Measurements from ENCODE around the gene EPHB6. TPM values are rescaled to one million over a fixed set of nuclear protein-coding genes. Genes with fewer than 3 reads are reported as not detected.

EPHB6 gene
- total RNA-seq, 1 donor from 2014 or later, result 4.4 TPM

DNA sequence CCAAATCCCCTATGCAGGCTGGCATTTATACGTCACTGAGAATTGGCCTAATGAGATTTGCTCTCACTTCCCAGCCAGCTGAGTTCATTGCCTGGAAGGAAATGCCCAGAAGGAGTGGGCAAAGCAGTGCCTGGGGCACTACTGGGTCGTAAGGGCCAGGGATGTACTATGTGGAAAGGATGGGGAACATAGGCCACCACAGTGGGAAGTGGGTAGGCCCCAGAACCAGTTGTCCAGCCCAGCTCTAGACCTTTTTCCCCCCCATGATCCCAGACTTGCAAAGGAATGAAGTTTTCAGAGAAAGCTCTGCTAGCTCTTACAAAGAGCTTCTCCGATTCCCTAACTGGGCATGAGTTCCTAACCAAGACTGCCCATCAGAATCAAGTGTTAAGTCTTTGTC lies 64.8 kb downstream of the EPHB6 start:
- TF ChIP-seq, protein P1, sequence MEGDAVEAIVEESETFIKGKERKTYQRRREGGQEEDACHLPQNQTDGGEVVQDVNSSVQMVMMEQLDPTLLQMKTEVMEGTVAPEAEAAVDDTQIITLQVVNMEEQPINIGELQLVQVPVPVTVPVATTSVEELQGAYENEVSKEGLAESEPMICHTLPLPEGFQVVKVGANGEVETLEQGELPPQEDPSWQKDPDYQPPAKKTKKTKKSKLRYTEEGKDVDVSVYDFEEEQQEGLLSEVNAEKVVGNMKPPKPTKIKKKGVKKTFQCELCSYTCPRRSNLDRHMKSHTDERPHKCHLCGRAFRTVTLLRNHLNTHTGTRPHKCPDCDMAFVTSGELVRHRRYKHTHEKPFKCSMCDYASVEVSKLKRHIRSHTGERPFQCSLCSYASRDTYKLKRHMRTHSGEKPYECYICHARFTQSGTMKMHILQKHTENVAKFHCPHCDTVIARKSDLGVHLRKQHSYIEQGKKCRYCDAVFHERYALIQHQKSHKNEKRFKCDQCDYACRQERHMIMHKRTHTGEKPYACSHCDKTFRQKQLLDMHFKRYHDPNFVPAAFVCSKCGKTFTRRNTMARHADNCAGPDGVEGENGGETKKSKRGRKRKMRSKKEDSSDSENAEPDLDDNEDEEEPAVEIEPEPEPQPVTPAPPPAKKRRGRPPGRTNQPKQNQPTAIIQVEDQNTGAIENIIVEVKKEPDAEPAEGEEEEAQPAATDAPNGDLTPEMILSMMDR (IDR thresholded peaks at IDR 0.05; ENCODE audit: borderline replicate concordance), result no peak
- no peak for DNase-seq
- H3K4me1 ChIP-seq, result no peaks in the 10 kb centered on the region
- no peaks in the 10 kb centered on the region for H3K36me3 ChIP-seq
- no peak overlapping the region for H3K4me3 ChIP-seq
- intact Hi-C loops (cut with micrococcal nuclease), result no loop called here
- no peaks in the 10 kb centered on the region for H3K9me3 ChIP-seq (replicated peaks)
- peaks cover 20% of the 10 kb centered on the region for H3K27me3 ChIP-seq (ENCODE audit: low read depth)
- no peak overlapping the region for H3K27ac ChIP-seq (replicated peaks)

Other genes starting within 250 kb of the EPHB6 start
- not detected for gene PRSS1, start 105.6 kb upstream of the EPHB6 start, total RNA-seq
- not detected for gene PRSS2, start 84.1 kb upstream of the EPHB6 start, total RNA-seq
- not detected for gene TRPV6, start 30.7 kb downstream of the EPHB6 start, total RNA-seq
- gene TRPV5, start 78.7 kb downstream of the EPHB6 start, total RNA-seq, result not detected
- not detected for gene LLCFC1, start 84.4 kb downstream of the EPHB6 start, total RNA-seq
- 0.38 TPM for gene KEL, start 107.3 kb downstream of the EPHB6 start, total RNA-seq
- gene OR9A2, start 172.1 kb downstream of the EPHB6 start, total RNA-seq, result not detected
- not detected for gene OR6V1, start 197.3 kb downstream of the EPHB6 start, total RNA-seq

All from left ventricle myocardium inferior (tissue), 1 donor.